Renal pelvis (tissue), 4 donors: ENCODE measurements around the gene FOSL1. TPM values are rescaled to one million over a fixed set of nuclear protein-coding genes. Genes with fewer than 3 reads are reported as not detected.

Experiments
- DNase-seq: peaks from one replicate; pipeline ENCODE4 v3.0.0-alpha.2; 2013
- polyA plus RNA-seq, 3 donors: library from polyadenylated mRNA; unstranded; fragments of 120-200 nt; gene quantifications; one replicate each; pipeline ENCODE4 v1.2.1, GENCODE V29; 2013; ENCODE audit not compliant: insufficient read length in 3 of 3

FOSL1 gene
- polyA plus RNA-seq, 3 donors, result 0.14 TPM; not detected in 2

DNA sequence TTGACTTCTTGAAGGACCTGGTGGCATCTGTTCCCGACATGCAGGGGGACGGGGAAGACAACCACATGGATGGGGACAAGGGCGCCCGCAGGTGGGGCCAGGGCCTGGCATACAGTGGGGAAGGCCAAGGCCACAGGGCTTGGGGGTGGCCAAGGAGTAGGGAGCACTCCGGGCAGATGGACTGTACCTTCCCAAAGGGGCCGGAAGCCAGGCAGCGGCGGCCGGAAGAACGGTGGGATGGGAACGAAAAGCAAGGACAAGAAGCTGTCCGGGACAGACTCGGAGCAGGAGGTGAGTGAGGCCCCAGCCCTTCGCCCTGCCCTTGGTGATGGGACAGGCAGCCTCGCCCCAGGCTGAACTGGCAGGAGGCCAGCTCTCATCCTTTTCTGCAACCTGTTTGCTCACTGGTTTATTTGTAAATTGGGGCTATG lies 20.2 kb upstream of the FOSL1 start:
- no peak for DNase-seq

DNA sequence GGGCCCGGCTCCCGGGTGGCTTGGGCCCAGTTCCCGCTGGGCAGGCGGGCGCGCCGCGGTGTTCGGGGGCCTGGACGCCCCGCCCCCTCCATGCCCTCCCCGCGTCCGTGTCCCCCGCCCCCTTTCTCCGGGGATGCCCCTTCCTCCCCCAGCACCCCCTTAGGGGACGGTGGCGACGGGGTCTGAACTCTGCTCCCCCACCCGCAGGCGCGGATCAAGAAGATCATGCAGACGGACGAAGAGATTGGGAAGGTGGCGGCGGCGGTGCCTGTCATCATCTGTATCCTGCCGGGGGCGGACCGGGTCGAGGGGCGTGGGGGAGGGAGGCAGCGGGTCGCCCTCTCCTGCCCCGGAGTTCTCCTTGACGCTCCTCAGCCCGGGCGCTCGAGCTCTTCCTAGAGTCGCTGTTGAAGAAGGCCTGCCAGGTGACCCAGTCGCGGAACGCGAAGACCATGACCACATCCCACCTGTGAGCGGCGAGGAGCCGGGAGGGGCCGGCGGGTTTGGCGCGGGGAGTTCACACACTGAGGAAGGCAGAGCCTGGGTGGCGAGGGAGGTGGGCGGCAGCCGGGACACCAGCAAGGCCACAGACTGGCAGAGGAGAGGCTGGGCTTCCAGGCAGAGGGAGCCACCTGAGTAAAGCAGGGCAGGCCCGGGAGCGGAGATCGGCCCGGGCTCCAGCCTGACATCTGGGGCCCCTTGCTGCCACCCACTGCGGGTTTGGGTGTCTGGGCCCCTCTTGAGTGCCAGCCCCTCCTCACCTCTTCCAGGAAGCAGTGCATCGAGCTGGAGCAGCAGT lies 19.6 kb upstream of the FOSL1 start:
- no peak for DNase-seq

DNA sequence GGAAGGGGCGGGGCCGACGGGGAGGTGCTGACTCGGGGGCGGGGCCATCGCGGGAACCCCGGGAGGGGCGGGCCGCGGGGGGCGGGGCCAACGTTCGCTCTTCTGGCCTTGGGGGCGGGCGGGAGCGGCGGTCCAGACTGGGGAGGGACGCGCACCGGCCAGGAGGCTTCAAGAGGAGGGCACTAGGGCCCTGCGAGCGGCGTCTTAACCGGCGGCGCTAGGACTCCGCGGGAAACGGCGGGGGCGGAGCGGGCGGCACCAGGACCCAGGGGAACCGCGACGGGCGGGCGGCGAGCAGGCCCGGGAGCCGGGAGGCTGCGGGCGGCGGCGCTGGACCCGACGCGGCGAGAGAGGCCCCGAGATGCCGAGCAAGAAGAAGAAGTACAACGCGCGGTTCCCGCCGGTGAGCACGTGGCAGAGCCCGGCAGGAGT lies 19.0 kb upstream of the FOSL1 start, which contains the start of gene DRAP1:
Gene DRAP1, plus strand, starts transcription at position 286 of the 432 bp plus-strand sequence. Its CDS starts 76 bp downstream, at position 362.
- DNase-seq, result peak; percentile 98

DNA sequence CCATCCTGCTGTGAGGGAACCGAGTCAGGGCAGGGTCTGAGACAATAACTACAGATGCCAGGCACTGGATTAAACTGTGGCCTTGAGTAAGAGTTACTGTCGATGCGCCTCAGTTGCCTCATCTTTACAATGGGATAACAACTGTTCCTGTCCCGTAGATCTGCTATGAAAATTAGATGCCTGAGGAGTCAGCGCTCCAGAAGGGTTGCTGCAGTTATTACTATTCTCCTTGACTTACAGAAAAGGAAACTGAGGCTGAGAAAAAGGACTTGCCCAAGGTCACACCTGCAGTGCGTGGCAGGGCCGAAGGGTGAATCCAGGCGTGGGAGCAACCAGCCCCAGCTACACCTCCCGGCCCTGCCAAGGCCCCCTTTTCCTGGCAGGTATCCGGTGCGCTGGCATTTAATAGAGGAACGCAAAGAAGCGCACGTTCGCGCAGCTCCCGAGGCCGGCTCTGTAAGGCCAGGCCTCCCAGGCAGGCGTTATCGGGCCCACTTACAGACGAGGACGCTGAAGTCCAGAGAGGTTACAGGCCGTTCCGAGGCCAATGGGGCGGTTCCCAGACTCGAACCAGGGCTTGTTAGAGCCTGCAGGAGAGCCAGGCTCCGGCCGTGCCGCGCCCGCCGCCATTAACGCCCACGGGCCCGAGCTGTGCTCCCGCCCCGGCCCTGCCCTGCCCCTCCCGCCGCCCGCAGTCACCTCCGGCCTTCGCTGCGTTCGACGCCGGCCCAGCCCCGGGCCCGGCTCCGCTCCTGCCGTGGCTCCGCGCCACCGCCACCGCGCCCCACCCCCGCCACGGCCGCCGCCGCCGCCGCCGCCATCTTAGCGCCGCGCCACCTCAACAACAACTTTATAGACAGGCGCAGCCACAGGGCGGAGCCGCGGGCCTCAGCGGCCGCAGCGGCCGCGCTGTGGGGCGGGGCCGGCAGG lies 18.3 kb upstream of the FOSL1 start, which contains the start of gene C11orf68:
Gene C11orf68, minus strand, starts transcription at position 852 of the 930 bp plus-strand sequence. Its CDS starts 31 bp downstream, at position 821.
- no peak for DNase-seq

DNA sequence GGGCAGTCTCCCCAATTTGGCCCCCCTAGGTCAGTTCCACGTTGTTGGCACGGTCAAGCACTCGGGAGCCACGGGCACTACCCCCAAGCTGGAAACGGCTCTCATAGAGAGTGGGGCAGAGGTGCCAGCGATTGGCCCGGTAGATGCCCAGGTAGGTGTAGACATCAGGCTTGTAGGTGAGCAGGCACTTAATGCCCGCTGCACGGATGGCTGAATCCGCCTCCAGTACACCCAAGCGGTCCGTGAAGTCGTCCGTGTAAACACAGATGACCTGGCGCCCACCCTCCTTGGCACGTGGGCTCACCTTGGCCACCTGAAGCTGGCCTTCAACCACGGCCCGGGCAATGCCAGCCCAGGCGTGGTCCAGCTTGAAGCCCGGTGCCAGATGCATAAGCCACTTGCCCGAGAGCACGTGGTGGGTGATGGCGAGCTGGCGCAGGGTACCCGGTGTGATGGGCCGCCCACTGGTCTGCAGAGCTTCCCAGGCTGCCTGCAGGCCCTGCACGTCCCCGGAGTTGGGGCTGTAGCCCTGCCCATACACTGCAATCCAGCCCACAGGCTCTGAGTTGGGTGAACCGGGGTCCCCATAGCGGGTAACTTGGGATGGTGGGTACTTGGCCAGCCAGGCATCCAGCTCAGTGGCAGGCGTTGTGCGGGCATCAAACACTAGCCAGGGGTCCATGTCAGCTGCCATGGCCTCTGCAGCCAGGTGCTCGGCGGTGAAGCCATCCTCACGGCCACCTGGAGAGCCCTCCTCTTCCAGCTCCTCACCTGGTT lies 17.4 kb upstream of the FOSL1 start:
- DNase-seq, result no peak

DNA sequence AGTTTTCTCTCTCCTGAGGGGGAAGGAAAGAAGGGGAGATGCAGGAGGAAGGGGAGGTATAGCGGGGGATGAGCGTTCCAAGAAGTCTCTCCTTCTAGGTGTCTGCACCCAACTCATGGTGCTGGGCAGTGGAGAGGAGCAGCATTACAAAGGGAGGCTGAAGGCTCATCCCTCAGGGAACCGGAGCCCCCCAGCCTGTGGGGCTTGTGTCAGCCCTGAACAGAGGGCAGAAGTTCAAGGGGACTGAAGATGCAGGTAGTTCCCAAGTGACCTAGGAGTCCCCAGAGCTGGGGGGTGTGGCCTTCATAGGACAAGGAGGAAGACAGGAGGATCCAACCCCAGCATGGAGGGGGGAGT lies 16.9 kb upstream of the FOSL1 start:
- DNase-seq, result no peak

DNA sequence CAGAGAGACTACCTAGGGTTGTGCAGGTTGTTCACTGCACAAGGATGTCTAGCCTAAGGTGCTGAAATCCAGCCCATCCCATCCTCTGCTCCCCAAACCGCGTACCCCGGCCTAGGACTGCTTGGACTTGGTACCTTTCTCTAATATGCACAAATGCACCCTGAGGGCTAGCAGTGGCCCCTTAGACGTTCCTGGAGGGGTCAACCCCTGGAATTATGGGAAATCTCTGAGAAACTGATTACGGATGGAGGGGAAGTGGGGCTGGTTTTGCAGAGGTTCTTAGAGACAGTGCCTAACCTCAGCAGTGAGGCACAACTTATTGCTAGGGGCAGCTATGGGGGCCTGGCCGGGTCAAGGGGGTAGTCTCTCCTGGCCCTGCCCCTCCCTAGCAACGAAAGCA lies 16.2 kb upstream of the FOSL1 start:
- DNase-seq, result no peak

DNA sequence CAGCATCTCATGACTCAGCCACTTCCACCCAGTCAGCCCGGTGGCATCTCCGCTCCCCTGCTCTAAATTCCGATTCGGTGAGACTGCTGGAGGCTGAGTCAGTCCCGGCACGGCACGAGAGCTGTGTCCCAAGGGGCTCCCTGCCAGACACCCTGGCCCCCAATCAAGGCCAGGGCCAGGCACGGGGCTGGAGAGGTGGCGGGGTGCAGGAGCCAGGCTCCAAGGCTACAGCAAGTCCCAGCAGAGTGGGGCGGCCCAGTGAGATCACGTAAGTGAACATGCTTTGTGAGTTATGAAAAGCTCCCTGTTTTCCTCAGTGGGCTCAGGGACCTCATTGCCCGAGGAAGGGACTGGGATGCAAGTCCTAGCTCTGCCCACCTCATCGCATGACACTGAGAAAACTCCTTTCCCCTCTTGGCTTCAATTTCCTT lies 15.6 kb upstream of the FOSL1 start:
- no peak for DNase-seq

DNA sequence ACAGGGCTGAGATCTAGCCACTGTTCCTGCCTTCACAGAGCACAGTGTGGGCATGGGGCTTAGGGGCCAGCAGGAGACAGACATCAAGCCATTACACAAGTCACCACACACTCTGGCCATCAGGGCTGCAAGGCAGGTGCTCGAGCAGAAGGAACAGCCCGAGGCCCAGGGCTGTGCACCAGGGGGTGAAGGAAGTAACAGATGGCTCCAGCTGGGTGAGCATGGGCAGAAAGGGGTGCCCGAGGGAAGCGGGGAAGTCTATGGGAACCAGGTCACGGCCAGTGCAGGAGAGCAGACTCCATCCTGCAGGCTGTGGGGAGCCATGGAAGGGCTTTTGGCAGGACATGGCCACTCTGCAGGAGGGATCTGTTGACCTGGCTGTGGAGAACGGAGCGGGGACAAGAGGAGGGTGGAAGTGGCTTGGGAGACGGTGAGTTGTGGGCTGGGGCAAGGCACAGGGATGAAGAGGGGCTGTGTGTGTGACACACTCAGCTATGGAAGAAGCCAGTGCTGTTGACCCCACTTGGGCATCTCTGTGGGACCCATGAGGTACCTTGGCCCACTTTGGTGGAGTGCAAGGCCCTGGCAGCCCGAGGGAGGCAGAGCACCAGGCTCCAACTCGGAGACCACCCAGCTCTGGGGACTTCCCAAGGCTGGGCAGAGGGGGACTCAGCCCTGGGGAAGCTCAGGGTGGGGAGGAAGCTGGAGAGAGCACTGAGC lies 15.1 kb upstream of the FOSL1 start:
- DNase-seq, result no peak

DNA sequence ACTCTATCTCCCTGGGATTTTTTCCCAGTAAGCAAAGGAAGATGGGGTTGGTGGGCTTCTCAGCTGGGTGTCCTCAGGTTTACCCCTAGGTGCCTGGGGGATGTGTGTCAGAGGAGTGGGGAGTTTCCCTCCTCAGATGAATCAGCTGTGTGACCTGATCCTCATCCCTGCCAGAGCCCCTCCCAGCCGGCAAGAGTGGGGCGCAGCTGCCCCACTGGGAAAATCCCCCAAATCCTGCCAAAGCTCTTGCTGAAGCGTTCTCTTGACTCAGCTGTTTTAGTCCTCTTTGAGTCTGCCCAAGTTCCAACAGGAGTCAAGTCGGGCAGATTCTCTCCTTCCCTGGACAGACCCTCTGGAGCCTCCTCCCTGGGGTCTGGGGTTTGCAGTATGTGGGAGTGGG lies 12.7 kb upstream of the FOSL1 start:
- no peak for DNase-seq

DNA sequence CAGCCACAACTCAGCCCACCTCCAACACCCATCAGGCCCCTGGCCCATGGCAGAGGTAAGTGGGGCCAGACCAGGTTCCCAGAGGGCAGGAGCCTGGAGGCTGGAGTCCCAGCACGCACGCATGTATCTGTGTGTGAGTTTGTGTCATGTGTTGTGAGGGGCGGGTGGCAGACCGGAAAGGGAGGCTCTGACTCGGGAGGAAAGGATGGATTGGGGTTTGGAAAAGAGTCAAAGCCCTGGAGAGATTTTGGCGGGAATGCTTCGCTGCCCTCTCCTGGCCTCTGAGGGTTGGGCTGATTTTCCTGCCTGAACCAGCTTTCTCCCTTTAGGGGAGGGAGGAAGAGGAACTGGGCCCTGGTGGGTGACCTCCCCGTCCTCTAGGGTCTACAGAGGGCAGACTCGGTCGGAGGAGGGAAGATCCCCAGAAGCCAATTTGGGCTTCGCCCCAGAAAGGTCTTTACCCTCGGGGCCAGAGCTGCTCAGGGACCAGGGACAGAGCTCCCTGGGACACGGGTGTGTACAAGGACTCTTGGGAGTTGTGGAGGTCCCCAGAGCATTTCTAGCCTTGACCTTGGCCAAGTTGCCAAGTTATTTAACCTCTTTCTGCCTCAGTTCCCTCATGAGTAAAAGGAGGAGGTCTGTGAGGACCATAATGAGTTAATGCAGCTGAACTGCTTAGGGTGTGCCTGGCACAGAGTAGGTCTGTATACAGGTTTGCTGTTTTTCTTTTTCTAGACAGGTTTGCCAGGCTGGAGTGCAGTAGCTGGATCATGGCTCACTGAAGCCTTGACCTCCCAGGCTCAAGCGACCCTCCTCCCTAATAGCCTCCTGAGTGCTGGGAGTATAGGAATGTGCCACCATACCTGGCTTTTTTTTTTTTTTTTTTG lies 11.7 kb upstream of the FOSL1 start:
- peak; percentile 55 for DNase-seq

DNA sequence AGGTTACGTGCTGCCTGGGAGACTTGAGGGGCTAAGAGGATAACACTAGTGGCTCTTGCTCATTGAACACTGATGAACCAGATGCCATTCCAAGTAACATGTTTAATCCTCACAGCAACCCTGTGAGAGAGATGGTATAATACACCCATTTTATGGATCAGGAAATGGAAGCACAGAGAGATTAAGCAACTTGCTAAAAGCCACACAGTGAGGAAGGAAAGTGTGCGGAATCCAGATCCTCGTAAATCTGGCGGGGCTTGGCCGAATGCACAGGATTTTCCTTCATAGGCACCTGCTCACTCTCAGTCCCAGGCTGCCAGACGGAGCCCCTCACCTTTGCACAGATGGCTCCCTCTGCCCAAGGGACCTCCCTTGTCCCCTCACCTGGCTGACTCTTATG lies 7.7 kb upstream of the FOSL1 start:
- no peak for DNase-seq

DNA sequence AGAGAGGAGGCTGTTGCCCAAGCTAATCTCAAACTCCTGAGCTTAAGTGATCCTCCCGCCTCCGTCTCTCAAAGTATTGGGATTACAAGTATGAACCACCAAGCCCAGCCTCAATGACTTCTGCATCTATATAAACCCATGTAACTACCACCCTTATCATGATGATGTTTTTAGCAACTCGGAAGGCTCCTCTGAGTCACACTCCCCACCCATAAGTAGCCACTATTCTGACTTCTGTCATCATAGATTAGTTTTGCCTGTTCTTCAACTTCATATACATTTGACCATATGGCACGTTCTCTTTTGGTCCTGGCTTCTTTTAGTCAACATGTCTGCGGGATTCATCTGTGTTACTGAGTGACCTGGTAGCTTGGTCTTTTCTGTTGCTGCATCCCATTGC lies 6.4 kb upstream of the FOSL1 start:
- DNase-seq, result no peak

DNA sequence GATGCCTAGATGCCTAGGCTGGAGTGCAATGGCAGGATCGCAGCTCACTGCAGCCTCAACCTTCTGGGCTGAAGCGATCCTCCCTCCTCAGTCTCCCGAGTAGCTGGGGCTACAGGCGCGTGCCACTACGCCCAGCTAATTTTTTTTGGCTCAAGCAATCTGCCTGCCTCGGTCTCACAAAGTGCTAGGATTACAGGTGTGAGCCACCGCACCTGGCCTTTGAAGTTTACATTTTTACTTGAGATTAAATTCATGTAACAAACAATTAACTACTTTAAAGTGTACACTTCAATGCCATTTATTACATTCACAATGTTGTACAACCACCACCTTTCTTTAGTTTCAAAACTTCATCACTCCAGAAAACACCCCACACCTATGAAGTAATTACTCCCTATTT lies 3.5 kb upstream of the FOSL1 start:
- no peak for DNase-seq

DNA sequence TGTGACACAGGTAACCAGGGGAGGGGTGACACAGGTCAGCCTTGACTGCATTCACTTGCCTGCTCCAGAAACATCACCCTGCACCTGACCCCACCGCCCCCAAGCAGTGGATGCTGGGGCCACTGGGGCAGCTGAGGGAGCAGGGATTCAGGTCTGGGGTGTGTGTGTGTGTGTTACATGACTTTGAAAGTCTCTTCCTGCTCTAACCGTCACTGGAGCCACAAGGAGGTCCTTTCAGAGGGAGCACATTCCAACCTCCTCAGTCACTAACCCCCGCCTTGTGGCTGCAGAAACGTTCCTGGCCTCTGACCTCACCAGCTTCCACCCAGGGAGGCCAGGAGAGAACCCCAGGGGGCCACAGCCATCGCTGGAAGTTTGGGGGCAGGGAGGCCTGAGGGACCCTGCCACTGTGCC lies 2.9 kb upstream of the FOSL1 start:
- DNase-seq, result no peak

DNA sequence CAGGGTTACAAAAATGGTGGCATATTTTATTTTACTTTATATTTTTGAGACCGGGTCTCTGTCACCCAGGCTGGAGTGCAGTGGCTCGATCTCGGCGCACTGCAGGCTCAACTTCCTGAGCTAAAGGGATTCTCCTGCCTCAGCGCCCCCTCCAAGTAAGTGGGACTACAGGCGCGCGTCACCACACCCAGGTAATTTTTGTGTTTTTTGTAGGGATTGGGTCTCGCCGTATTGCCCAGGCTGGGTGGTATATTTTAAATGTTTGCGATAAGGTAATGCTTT lies 652 bp upstream of the FOSL1 start:
- DNase-seq, result no peak

DNA sequence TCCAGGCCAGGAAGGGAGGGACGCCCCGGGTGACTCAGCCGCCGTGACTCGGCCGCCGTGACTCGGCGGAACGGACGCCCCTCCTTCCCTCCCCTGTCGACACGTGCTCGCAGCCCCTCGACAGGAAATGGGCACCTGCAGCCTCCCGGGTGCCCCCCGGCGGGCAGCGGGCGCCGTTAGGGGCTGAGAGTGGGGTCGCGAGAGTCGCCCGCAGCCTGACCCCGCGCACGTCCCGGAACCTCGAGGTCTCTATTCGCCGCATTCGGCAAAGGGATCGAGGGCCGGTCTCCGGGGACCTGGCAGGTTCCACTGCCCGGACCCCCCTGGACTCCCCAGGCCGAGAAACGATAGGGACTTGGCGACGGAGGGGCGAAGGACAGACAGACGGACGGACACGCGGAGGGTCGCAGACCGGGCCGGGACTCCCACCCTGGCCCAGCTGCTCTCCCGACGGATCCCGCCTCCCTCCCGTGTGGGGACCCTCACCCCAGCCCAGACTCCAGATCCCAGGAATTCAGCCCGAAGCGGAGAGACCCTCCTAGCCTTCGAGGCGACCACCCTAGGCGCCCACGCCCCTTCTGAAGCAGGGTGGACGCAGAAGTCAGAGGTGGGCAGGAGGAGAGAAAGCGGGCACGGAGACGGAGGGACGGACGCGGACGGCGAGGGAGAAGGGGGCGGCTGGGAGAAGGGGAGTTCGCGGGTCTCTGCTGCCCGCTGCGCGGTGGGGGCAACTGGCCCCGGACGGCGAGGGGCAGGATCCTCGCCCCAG lies 648 bp downstream of the FOSL1 start:
- DNase-seq, result peak; percentile 35

DNA sequence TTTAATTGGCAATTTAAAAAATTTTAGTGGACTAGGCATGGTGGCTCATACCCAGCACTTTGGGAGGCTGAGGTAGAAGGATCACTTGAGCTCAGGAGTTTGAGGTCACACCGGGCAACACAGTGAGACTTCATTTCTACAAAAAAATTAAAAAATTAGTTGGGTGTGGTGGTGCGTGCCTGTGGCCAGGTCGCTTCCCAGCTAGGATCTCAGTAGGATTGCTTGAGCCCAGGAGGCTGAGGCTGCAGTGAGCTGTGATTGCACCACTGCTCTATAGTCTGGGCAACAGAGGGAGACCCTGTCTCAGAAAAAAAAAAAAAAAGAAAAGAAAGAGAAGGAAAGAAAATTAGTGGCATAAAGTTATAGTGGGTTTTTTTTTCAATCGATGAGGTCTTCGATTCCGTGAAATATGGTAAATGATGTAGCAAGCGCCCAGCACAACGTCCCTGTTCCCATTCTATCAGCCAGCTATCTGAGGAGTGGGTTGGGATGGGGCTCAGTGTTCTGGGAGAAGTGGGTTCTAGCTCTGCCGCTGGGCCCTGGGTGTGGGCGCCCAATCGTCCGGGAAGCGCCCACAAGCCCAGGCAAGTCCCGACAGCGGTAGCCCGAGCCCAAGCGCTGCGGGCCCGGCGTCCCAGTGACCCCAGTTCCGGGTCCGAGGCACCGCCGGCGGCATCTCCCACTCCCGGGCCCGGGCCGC lies 1.4 kb downstream of the FOSL1 start:
- no peak for DNase-seq

DNA sequence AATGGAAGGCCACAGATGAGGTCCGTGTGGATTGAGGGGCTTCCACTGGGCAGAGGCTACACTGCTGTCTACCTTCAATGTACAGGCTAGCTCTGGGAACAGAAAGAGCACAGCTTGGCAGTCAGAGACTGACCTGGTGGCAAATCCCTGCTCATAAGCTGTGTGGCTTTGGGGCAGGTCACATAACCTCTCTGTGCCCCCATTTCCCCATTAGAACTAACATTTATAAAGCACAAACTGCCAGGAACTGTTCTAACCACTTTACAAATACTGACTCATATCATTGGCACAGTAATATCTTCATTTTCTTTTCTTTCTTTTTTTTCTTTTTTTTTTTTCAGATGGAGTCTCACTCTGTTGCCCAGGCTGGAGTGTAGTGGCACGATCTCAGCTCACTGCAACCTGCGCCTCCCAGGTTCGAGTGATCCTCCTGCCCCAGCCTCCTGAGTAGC lies 3.1 kb downstream of the FOSL1 start:
- no peak for DNase-seq
